Caco-2 (cell line): ENCODE results near the gene MIEN1. TPM values are rescaled to one million over a fixed set of nuclear protein-coding genes. Genes with fewer than 3 reads are reported as not detected.

Experiments
- BruUV-seq: library from RNA; stranded (reverse); fragments of 400-500 nt; replicated peaks from 2 replicates; lab custom pipeline; 2021; lab: Mats Ljungman, UMichigan
- CTCF ChIA-PET: fragments of 300-600 bp; sonication (Branson Sonifier 250); formaldehyde crosslinking; loops from one replicate; lab custom pipeline; 2022; ENCODE audit warnings: antibody characterized with exemption; lab: Charles Lee
- POLR2A ChIA-PET: fragments of 300-600 bp; sonication (Branson Sonifier 250); formaldehyde crosslinking; loops from one replicate; lab custom pipeline; 2022; ENCODE audit warnings: antibody characterized with exemption; lab: Charles Lee
- DNase-seq, 2 experiments: peaks; one replicate each; pipeline versions ENCODE4 v3.0.0 to v3.0.0-alpha.2; 2020 to 2022
- H3K27me3 ChIP-seq: replicated peaks from 2 replicates; pipeline ENCODE4 v1.6.0; 2011; ENCODE audit warnings: low read length; ENCODE audit not compliant: control insufficient read depth, insufficient read depth
- H3K36me3 ChIP-seq: 2 replicates; pipeline ENCODE4 v1.5.1; 2011; ENCODE audit warnings: low read length; ENCODE audit not compliant: control insufficient read depth, insufficient read depth
- H3K4me1 ChIP-seq: fragments of 250-450 bp; sonication (Bioruptor Pico); 2 replicates; pipeline ENCODE4 v1.5.1; 2020; ENCODE audit warnings: mild to moderate bottlenecking
- H3K4me3 ChIP-seq: 2 replicates; pipeline ENCODE4 v1.5.1; 2011; ENCODE audit warnings: low read depth, mild to moderate bottlenecking, control low read depth, low read length
- H3K9me3 ChIP-seq: fragments of 250-450 bp; sonication (Bioruptor Pico); 2 replicates; pipeline ENCODE4 v1.5.1; 2020; ENCODE audit warnings: mild to moderate bottlenecking, moderate library complexity
- H3K27ac Mint-ChIP-seq: one replicate; pipeline ENCODE4 v1.8.0; 2022; ENCODE audit warnings: mixed read lengths; ENCODE audit not compliant: unreplicated experiment
- H3K27me3 Mint-ChIP-seq: one replicate; pipeline ENCODE4 v1.8.0; 2022; ENCODE audit warnings: mixed read lengths; ENCODE audit not compliant: insufficient read depth, unreplicated experiment
- H3K36me3 Mint-ChIP-seq: one replicate; pipeline ENCODE4 v1.8.0; 2022; ENCODE audit warnings: mild to moderate bottlenecking, mixed read lengths; ENCODE audit not compliant: insufficient read depth, unreplicated experiment
- H3K4me1 Mint-ChIP-seq: one replicate; pipeline ENCODE4 v1.8.0; 2022; ENCODE audit warnings: low read depth, mixed read lengths; ENCODE audit not compliant: unreplicated experiment
- H3K4me3 Mint-ChIP-seq: one replicate; pipeline ENCODE4 v1.8.0; 2022; ENCODE audit warnings: mild to moderate bottlenecking, moderate library complexity, mixed read lengths; ENCODE audit not compliant: unreplicated experiment
- H3K9me3 Mint-ChIP-seq: one replicate; pipeline ENCODE4 v1.8.0; 2022; ENCODE audit warnings: mixed read lengths; ENCODE audit not compliant: unreplicated experiment
- intact Hi-C: fragments of 100-400 bp; cut with micrococcal nuclease; formaldehyde crosslinking; loops from one replicate; pipeline ENCODE4 v1.10.0; 2022; ENCODE audit not compliant: unreplicated experiment
- total RNA-seq: library from RNA; stranded (reverse); gene quantifications from 2 replicates; pipeline ENCODE4 v1.2.3, GENCODE V29; 2022
- TF ChIP-seq, protein P1 (sequence below), 2 experiments: fragments of 200-600 bp in 1 of 2; IDR thresholded peaks; 1 replicate in 1 of 2; 2 replicates in 1 of 2; pipeline versions ENCODE4 v1.5.1 to v1.8.0; 2011 to 2022; ENCODE audit warnings: antibody characterized with exemption in 1 of 2, control low read depth in 1 of 2, inconsistent platforms in 1 of 2, low read depth in 1 of 2, low read length in 1 of 2, mild to moderate bottlenecking in 1 of 2, moderate library complexity in 1 of 2; ENCODE audit not compliant: insufficient read depth in 1 of 2, severe bottlenecking in 1 of 2, unreplicated experiment in 1 of 2

MIEN1 gene
- total RNA-seq, 1 experiment from 2014 or later, result 42.9 TPM

DNA sequence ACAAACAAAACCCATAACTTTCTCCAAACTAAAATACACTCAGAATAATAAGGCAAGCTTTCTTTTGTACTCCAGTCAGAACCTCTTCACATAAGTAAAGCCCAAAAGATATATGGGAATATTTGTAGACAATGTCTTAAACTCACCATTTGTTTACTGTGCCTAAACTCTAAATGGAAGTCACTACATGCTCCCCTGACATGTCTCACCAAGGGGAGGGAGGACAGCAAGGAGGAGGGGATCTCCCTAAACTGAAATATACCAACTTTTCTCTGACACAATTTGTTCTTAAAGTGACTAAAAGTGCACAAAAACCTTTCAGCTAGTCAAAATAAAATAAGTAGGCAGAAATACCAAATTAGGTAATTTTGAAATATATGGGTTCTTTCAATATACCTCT is 45.9 kb upstream of the MIEN1 start:
- H3K27ac Mint-ChIP-seq, result no peak overlapping the region
- Histone ChIP-seq H3K9me3 (no peaks in the 10 kb centered on the region), H3K27me3 (no peaks in the 10 kb centered on the region), H3K4me1 (peaks cover 3% of the 10 kb centered on the region), H3K36me3 (no peaks in the 10 kb centered on the region), H3K4me3 (no peak overlapping the region)
- DNase-seq, result no peak
- no peaks in the 10 kb centered on the region for H3K27me3 Mint-ChIP-seq
- CTCF ChIA-PET, result no interaction called here
- BruUV-seq, result no TSS peak
- H3K9me3 Mint-ChIP-seq, result no peaks in the 10 kb centered on the region
- POLR2A ChIA-PET, result no interaction called here
- H3K4me3 Mint-ChIP-seq, result no peak overlapping the region
- TF ChIP-seq, protein P1, sequence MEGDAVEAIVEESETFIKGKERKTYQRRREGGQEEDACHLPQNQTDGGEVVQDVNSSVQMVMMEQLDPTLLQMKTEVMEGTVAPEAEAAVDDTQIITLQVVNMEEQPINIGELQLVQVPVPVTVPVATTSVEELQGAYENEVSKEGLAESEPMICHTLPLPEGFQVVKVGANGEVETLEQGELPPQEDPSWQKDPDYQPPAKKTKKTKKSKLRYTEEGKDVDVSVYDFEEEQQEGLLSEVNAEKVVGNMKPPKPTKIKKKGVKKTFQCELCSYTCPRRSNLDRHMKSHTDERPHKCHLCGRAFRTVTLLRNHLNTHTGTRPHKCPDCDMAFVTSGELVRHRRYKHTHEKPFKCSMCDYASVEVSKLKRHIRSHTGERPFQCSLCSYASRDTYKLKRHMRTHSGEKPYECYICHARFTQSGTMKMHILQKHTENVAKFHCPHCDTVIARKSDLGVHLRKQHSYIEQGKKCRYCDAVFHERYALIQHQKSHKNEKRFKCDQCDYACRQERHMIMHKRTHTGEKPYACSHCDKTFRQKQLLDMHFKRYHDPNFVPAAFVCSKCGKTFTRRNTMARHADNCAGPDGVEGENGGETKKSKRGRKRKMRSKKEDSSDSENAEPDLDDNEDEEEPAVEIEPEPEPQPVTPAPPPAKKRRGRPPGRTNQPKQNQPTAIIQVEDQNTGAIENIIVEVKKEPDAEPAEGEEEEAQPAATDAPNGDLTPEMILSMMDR (IDR thresholded peaks at IDR 0.05; ENCODE audit: insufficient read depth in 1 of 2, low read depth in 1 of 2, low read length in 1 of 2, severe bottlenecking in 1 of 2, unreplicated experiment in 1 of 2), result no peak
- H3K36me3 Mint-ChIP-seq, result no peaks in the 10 kb centered on the region
- peaks cover 2% of the 10 kb centered on the region for H3K4me1 Mint-ChIP-seq
- intact Hi-C loops, result no loop called here

GRCh38 chr17:39775031-39775430 is 44.7 kb upstream of the MIEN1 start:
- no peak overlapping the region for H3K4me3 Mint-ChIP-seq
- Histone ChIP-seq H3K36me3 (no peaks in the 10 kb centered on the region), H3K9me3 (no peaks in the 10 kb centered on the region), H3K27me3 (no peaks in the 10 kb centered on the region), H3K4me3 (no peak overlapping the region), H3K4me1 (no peaks in the 10 kb centered on the region)
- CTCF ChIA-PET, result interaction anchor here (0.6 kb wide), 1 partner anchor 140 kb away, joined by 5 read pairs; no protein-coding TSS in a partner anchor
- POLR2A ChIA-PET, result no interaction called here
- no TSS peak for BruUV-seq
- H3K4me1 Mint-ChIP-seq, result no peaks in the 10 kb centered on the region
- no peaks in the 10 kb centered on the region for H3K9me3 Mint-ChIP-seq
- H3K27ac Mint-ChIP-seq, result no peak overlapping the region
- DNase-seq, result no peak
- intact Hi-C loops, result no loop called here
- no peaks in the 10 kb centered on the region for H3K36me3 Mint-ChIP-seq
- TF ChIP-seq, protein P1 (IDR thresholded peaks at IDR 0.05; ENCODE audit: insufficient read depth in 1 of 2, low read depth in 1 of 2, low read length in 1 of 2, severe bottlenecking in 1 of 2, unreplicated experiment in 1 of 2), result no peak
- H3K27me3 Mint-ChIP-seq, result no peaks in the 10 kb centered on the region

DNA sequence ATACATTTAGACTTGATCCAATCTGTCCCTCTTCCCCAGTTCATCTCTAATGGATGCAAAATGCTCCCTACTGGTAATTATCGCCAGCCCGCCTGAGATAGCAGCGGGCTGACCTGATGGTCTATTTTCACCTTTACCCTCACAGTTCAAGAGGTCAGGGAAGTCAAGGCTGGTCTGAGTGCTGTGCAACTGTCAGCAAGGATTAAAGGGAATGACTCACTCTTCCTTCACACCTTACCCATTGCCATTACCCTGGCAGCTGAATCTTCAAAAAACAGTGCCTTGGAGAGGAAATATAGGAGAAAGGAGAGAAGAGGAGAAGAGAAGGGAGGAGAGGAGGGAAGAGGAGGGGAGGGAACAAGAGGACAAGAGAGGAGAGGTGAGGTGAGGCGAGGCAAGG is 43.7 kb upstream of the MIEN1 start:
- no peaks in the 10 kb centered on the region for H3K27me3 Mint-ChIP-seq
- H3K4me1 Mint-ChIP-seq, result no peaks in the 10 kb centered on the region
- no peaks in the 10 kb centered on the region for H3K36me3 Mint-ChIP-seq
- no peak overlapping the region for H3K4me3 Mint-ChIP-seq
- POLR2A ChIA-PET, result no interaction called here
- TF ChIP-seq, protein P1 (IDR thresholded peaks at IDR 0.05; ENCODE audit: insufficient read depth in 1 of 2, low read depth in 1 of 2, low read length in 1 of 2, severe bottlenecking in 1 of 2, unreplicated experiment in 1 of 2), result no peak
- BruUV-seq, result no TSS peak
- no peak for DNase-seq
- CTCF ChIA-PET, result no interaction called here
- H3K36me3 ChIP-seq, result no peaks in the 10 kb centered on the region
- no peaks in the 10 kb centered on the region for H3K27me3 ChIP-seq
- no peaks in the 10 kb centered on the region for H3K4me1 ChIP-seq
- H3K9me3 ChIP-seq, result no peaks in the 10 kb centered on the region
- no peaks in the 10 kb centered on the region for H3K9me3 Mint-ChIP-seq
- intact Hi-C loops, result no loop called here
- no peak overlapping the region for H3K27ac Mint-ChIP-seq
- H3K4me3 ChIP-seq, result no peak overlapping the region
